DMS79 (cell line): ENCODE measurements around the gene QPCTL.
"Not testable (repeated sequence)": the region's sequence is repeated elsewhere in the genome, so short reads cannot be mapped to it uniquely, and the experiment has no call there.

Source experiments
- DNase-seq: peaks from one replicate; lab custom pipeline; 2025; lab: John Stamatoyannopoulos, UW

Gene QPCTL

GRCh38 chr19:45676851-45677263 is 15.6 kb upstream of the QPCTL start:
- DNase-seq = no peak

- peak; percentile 79 for DNase-seq
Observed at GRCh38 chr19:45677351-45678230, 14.9 kb upstream of the QPCTL start.

- DNase-seq = peak; percentile 74
Observed at GRCh38 chr19:45681391-45682015, 11.0 kb upstream of the QPCTL start.

- no peak for DNase-seq
Observed at GRCh38 chr19:45682117-45682516, 10.3 kb upstream of the QPCTL start.

GRCh38 chr19:45682908-45683307 is 9.6 kb upstream of the QPCTL start:
- no peak for DNase-seq

GRCh38 chr19:45685045-45685444 is 7.4 kb upstream of the QPCTL start:
- DNase-seq = not testable (repeated sequence)

- no peak for DNase-seq
Observed at GRCh38 chr19:45687599-45687998, 4.9 kb upstream of the QPCTL start.

GRCh38 chr19:45691516-45692186 is 815 bp upstream of the QPCTL start, which contains the start of gene SNRPD2:
Gene SNRPD2, minus strand, starts transcription at chr19:45691953. Its CDS starts 65 bp downstream, at chr19:45691888.
- peak; percentile 93 for DNase-seq

GRCh38 chr19:45693106-45693788 is 781 bp downstream of the QPCTL start:
- DNase-seq = peak; percentile 16

- DNase-seq = no peak
Observed at GRCh38 chr19:45701676-45702075, 9.2 kb downstream of the QPCTL start.

- no peak for DNase-seq
Observed at GRCh38 chr19:45705115-45705514, 12.6 kb downstream of the QPCTL start.

GRCh38 chr19:45705710-45706415 is 13.4 kb downstream of the QPCTL start:
- no peak for DNase-seq

GRCh38 chr19:45710356-45711130 is 18.1 kb downstream of the QPCTL start:
- no peak for DNase-seq

GRCh38 chr19:45711851-45712698 is 19.6 kb downstream of the QPCTL start:
- no peak for DNase-seq

GRCh38 chr19:45712699-45713067 is 20.2 kb downstream of the QPCTL start:
- no peak for DNase-seq

- DNase-seq = no peak
Observed at GRCh38 chr19:45713141-45713540, 20.7 kb downstream of the QPCTL start.

- no peak for DNase-seq
Observed at GRCh38 chr19:45715139-45715538, 22.7 kb downstream of the QPCTL start.

GRCh38 chr19:45716359-45717130 is 24.1 kb downstream of the QPCTL start:
- peak; percentile 20 for DNase-seq
